Neural cell (in vitro differentiated cells): ENCODE data around the gene KBTBD7.

ENCODE experiments used
- CTCF ChIP-seq: fragments of 450-650 bp; IDR thresholded peaks from 2 replicates; pipeline ENCODE4 v1.5.1; 2014; ENCODE audit warnings: antibody characterized with exemption, mild to moderate bottlenecking, moderate library complexity; ENCODE audit not compliant: poor library complexity, severe bottlenecking
- EP300 ChIP-seq: fragments of 450-650 bp; conservative IDR thresholded peaks from 2 replicates; pipeline ENCODE4 v1.6.1; 2014; ENCODE audit warnings: antibody characterized with exemption, mild to moderate bottlenecking, moderate library complexity; ENCODE audit not compliant: poor library complexity, severe bottlenecking
- POLR2AphosphoS5 ChIP-seq: IDR thresholded peaks from 2 replicates; pipeline ENCODE4 v1.6.1; 2012

GRCh38 chr13:41229356-41229755, 35.0 kb upstream of the KBTBD7 start:
- TF ChIP-seq POLR2AphosphoS5 (no peak), CTCF (no peak), EP300 (no peak)
